Measurements from ENCODE around the gene ZNF346.
A peak's percentile ranks its signal among the peaks of the same experiment; 100 is the strongest.

ZNF346 gene

GRCh38 chr5:177095088-177095669 is 72.7 kb downstream of the ZNF346 start:
- ATAC-seq (no peak), DNase-seq (no peak)

GRCh38 chr5:177096162-177097015 is 73.9 kb downstream of the ZNF346 start:
- ATAC-seq, result no peak
- DNase-seq, result no peak

- DNase-seq (no peak), ATAC-seq (no peak)
These were observed 74.8 kb downstream of the ZNF346 start for GRCh38 chr5:177097016-177097985.

GRCh38 chr5:177098120-177098469 is 75.6 kb downstream of the ZNF346 start:
- ATAC-seq, result no peak
- no peak for DNase-seq

DNA sequence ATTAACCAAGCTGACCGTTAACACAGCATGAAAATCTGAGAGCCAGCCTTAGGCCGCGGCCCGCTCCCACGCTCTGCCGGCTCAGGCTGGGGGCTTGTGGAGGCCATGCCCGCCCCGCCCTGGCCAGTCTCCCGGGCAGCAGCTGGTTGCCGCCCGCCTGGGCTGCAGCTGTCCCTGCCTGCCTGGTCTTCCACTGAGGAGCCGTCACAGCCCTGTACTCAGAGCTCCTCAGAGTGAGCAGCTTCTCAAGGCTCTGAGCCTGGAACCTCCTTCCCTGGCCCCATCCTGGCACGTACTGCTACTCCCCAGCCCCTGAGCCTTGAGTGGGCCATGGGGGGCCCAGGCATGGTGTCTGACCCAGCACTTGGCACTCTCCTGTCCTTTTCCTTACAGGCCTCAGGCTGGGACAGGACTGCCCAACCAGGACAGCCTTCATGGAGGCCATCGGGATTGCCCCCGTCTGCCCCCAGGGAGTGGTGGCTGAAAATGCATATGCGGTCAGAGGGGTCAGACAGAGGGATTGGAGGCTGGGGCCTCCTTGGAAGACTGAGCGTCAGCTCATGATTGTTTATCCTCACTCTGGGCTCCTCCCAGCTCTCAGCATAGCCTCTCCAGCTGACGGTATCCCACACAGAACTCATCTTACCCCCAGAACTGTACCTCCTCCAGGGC is 76.1 kb downstream of the ZNF346 start:
- ATAC-seq (no peak), DNase-seq (no peak)

GRCh38 chr5:177099422-177100093 is 77.1 kb downstream of the ZNF346 start:
- DNase-seq (no peak), ATAC-seq (no peak)

DNA sequence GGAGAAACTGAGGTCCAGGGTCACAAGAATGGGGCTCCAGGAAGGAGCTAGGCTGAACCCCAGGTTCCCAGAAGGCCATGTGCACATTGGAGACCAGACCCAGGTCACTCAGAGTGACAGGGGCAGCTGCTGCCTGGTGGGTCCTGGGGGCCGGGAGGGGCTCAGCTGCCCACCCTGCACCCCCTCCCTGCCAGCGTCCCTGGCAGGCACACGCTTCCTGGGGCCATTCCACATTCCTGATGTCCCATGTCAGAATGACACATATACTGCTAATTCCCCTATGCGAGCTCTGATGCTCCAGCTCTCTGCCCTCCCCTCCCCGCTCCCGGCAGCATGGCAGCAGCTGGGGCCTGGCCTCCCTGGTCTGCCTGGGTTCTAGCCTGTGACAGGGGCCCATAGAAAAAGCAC is 78.2 kb downstream of the ZNF346 start:
- no peak for ATAC-seq
- no peak for DNase-seq

- ATAC-seq (no peak), DNase-seq (no peak)
These were observed 81.2 kb downstream of the ZNF346 start for GRCh38 chr5:177103523-177104253.

DNA sequence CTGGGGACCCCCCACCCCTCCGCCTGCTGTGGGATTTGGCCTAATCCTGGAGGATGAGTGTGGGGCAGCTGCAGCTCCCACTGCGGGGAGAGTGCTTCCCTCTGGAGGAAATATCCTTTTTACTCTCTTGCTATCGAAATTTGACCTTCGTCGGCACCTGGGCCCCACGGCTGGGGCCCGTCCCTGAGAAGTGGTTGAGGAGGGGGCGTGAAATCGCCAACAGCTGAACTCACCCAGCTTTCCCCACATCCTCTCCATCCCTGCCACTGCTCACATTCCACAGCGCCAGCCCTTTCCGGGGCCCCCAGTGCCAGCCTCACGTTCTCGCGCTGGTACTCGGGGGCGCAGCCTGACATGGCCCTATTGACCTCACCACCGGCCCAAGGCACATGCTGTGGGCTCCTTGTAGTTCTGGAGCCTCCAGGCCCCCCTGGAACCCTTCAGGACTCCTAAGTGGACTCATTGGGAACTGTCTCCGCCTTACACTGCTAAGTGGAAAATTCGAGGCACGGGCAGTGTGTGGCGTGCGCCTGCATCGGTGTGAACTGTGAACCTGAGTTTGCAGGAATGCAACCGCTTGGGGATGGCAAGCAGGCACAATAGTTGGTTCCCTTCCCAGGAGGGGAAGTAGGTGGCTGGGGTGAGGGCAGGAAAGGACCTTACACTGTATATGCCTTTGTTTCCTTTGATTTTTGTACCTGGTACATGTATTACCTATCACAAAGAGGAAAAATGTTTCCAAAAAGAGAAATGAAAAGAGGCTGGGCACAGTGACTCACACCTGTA is 83.4 kb downstream of the ZNF346 start:
- DNase-seq (no peak), ATAC-seq (no peak)

DNA sequence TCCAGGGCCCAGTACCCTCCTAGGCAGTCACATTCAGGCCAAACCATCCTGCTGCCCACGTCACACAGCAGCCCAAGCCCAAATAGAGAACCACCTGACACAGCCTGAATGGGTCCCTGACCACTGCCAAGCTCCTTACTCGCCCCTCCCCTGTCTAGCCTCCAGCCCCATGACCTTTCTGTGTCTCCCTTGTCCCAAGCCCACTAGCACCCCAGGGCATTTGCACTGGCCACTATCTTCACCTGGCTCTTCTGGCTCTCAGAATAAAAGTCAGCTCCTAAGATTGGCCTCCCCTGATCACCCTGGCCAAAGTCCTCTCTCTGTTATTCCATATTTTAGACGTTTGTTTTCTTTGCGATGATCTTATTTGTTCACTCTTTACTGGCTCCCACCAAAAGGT is 84.7 kb downstream of the ZNF346 start:
- DNase-seq (no peak), ATAC-seq (no peak)

- no peak for DNase-seq
- ATAC-seq, result no peak
These were observed 87.3 kb downstream of the ZNF346 start for GRCh38 chr5:177109810-177110209.

GRCh38 chr5:177111720-177112394 is 89.4 kb downstream of the ZNF346 start:
- DNase-seq (peak; percentile 75), ATAC-seq (peak; percentile 42)

DNA sequence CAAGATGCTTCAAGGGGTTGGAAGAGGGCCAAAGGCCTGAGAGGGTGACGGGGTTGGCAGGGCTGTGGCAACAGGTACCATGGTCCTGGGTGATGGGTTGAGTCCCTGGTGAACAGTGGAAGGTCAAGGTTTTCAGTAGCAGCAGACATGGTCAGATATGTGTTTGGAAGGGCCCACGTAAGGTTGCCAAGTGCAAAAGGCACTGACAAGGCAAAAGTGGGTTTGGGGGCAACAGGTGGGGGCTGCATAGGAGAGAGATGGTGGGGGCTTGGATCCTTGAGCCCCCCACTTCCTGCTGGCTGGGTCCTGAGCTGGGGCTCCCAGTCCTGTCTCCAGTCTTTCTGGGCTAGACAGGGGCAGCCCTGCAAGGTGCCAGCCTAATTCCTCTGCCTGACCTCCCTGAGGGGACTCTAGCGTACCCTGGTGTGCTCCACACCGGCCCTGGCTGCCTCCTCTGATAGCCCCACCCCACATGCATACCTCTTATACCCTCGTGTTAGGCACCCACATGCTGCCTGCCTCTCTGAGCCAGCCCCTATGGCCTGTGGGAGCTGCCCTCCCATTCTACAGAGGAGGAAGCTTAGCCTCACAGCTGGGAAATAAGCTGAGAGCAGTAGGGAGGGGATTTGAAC is 90.2 kb downstream of the ZNF346 start:
- no peak for DNase-seq
- no peak for ATAC-seq

DNA sequence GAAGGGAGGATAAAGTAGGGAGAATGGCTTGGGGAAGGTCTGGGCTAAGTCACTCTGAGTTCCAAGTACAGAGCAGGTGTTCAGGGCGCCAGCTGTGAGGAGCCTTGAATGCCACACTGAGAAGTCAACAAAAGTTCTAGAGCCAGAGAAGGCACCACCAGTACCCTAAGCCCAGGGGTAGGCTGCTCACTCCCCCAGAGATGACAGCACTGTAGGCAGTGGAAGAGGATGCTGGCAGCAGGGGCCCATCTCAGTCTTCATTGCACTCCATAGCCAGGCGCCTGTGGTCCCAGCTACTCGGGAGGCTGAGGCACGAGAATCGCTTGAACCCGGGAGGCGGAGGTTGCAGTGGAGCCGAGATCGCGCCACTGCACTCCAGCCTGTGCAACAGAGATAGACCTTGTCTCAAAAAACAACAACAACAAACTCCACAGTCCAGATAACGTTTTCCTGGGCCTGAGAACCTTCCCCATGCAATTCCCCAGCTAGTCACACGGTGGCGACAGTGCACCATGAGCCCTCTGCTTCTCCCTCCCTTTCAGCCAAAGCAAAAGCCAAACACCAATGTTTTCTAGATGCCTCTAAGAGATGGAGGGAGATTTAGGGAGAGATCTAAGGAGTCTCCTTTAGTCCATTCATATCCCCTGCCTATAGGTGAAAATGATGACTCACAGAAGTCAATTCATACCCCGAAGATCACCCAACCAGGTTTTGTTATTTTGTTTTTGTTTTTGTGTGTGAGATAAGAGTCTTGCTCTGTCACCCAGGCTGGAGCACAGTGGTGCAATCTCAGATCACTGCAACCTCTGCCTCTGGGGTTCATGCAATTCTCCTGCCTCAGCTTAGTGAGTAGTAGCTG is 91.3 kb downstream of the ZNF346 start:
- DNase-seq (peak; percentile 83), ATAC-seq (peak; percentile 61)

DNA sequence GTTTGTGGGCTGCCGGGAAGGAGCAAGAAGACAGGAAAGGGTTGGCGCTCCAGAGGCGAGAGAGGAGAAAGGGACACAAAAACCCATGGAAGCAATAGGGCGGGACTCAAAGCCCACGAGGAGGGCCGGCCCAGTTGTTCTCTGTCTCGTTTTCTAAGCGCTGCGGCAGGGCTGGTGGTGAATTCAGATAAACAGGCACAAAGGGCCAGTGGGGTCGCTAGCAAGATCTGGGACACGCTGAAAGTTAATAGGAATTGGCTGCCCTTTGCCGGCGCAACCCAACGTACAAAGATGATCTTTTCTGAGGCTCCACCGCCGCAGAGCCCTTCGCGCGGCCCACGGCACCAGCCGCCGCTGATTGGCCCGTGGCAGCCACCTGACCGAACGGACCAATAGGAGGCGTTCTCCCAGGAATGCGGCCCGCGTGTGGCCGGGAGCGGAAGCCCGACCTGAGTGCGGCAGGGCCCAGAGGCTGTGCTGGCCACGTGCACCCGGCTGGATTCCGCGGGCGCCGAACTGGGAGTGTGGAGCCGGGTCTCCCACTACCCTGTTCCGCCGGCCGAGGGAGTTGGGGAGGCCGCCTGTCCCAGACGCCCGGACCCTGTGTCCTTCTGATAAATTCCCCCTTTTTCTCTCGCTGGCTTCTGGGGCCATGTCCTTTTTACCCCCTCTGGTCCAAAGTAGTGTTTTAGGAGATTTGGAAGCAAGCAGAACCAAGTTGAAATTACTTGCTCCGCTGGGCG is 94.3 kb downstream of the ZNF346 start:
- ATAC-seq (peak; percentile 93), DNase-seq (peak; percentile 86)

DNA sequence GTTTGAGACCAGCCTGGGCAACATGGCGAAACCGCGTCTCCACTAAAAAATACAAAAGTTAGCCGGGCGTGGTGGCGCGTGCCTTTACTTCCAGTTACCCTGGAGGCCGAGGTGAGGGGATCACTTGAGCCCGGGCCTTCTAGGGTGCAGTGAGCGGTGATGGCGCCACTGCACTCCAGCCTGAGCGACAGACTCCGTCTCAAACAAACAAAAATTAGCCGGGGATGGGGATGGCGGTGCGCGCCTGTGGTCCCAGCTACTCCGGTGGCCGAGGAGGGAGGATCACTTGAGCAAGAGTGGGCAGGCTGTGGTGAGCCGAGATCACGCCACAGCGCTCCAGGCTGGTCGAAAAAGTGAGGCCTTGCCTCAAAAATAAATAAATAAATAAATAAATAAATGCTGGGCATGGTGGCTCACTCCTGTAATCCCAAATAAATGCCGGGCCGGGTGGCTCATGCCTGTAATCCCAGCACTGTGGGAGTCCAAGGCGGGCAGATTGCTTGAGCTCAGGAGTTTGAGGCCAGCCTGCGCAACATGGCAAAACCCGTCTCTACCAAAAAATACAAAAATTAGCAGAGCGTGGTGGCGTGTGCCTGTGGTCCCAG is 95.0 kb downstream of the ZNF346 start:
- DNase-seq (no peak), ATAC-seq (no peak)

GRCh38 chr5:177122566-177122965 is 100.1 kb downstream of the ZNF346 start:
- DNase-seq, result no peak
- ATAC-seq, result no peak

All from stimulated activated naive CD8-positive, alpha-beta T cell treated with anti-CD3 and anti-CD28 coated beads, Interleukin-15, Interleukin-2, amounts not matched to agents 100 U/mL and 50 U/mL, for 24 hours (primary cell).